HG03469 (cell line): ENCODE results near the gene SPATS2.
"Not testable (repeated sequence)": the region's sequence is repeated elsewhere in the genome, so short reads cannot be mapped to it uniquely, and the experiment has no call there.

Experiments used
- ATAC-seq: cut with Tn5 transposase; IDR thresholded peaks from one replicate; pipeline ENCODE4 v1.9.1; 2021; ENCODE audit warnings: mild to moderate bottlenecking, moderate library complexity, moderate number of reproducible peaks; ENCODE audit not compliant: unreplicated experiment

The SPATS2 gene

GRCh38 chr12:49509681-49510080 is 142.4 kb downstream of the SPATS2 start:
- not testable (repeated sequence) for ATAC-seq

- no peak for ATAC-seq
Measured at GRCh38 chr12:49511410-49511809, 144.1 kb downstream of the SPATS2 start.

GRCh38 chr12:49512546-49512945 is 145.3 kb downstream of the SPATS2 start:
- no peak for ATAC-seq

- no peak for ATAC-seq
Measured at GRCh38 chr12:49515266-49515665, 148.0 kb downstream of the SPATS2 start.

- no peak for ATAC-seq
Measured at GRCh38 chr12:49518914-49519573, 151.8 kb downstream of the SPATS2 start.

GRCh38 chr12:49519574-49519936 is 152.3 kb downstream of the SPATS2 start:
- no peak for ATAC-seq

GRCh38 chr12:49521389-49521788 is 154.1 kb downstream of the SPATS2 start:
- no peak for ATAC-seq

GRCh38 chr12:49524660-49525324 is 157.5 kb downstream of the SPATS2 start:
- no peak for ATAC-seq

- no peak for ATAC-seq
Measured at GRCh38 chr12:49525942-49526341, 158.7 kb downstream of the SPATS2 start.

- ATAC-seq = no peak
Measured at GRCh38 chr12:49527361-49528130, 160.3 kb downstream of the SPATS2 start.

GRCh38 chr12:49529414-49529813 is 162.2 kb downstream of the SPATS2 start:
- no peak for ATAC-seq

- ATAC-seq = no peak
Measured at GRCh38 chr12:49531745-49532144, 164.5 kb downstream of the SPATS2 start.

GRCh38 chr12:49533331-49533730 is 166.1 kb downstream of the SPATS2 start:
- no peak for ATAC-seq

- ATAC-seq = not testable (repeated sequence)
Measured at GRCh38 chr12:49534122-49534521, 166.9 kb downstream of the SPATS2 start.

- ATAC-seq = no peak
Measured at GRCh38 chr12:49534731-49535278, 167.5 kb downstream of the SPATS2 start.

- no peak for ATAC-seq
Measured at GRCh38 chr12:49535921-49536525, 168.8 kb downstream of the SPATS2 start.

- no peak for ATAC-seq
Measured at GRCh38 chr12:49536526-49537071, 169.3 kb downstream of the SPATS2 start.

- no peak for ATAC-seq
Measured at GRCh38 chr12:49537231-49537751, 170.0 kb downstream of the SPATS2 start.

- no peak for ATAC-seq
Measured at GRCh38 chr12:49537752-49538509, 170.7 kb downstream of the SPATS2 start.
